Kidney epithelial cell (primary cell): ENCODE data around the gene AGBL2. TPM values are rescaled to one million over a fixed set of nuclear protein-coding genes. Genes with fewer than 3 reads are reported as not detected.

Source experiments
- DNase-seq: peaks from one replicate; pipeline ENCODE4 v3.0.0-alpha.2; 2010; ENCODE audit warnings: low read depth
- H3K27me3 ChIP-seq: 2 replicates; pipeline ENCODE4 v1.6.0; 2011; ENCODE audit warnings: low read length; ENCODE audit not compliant: control insufficient read depth, insufficient read depth
- H3K36me3 ChIP-seq: 2 replicates; pipeline ENCODE4 v1.5.1; 2011; ENCODE audit warnings: low read length; ENCODE audit not compliant: control insufficient read depth, insufficient read depth
- H3K4me3 ChIP-seq: 2 replicates; pipeline ENCODE4 v1.5.1; 2011; ENCODE audit warnings: low read depth, mild to moderate bottlenecking, control low read depth, low read length
- CTCF ChIP-seq: IDR thresholded peaks from 2 replicates; pipeline ENCODE4 v1.5.1; 2011; ENCODE audit warnings: mild to moderate bottlenecking, moderate library complexity, low read length, control low read depth, inconsistent platforms; ENCODE audit not compliant: insufficient read depth, poor library complexity, severe bottlenecking
- total RNA-seq: library from RNA; depleted of rRNA; stranded (reverse); fragments of >200 nt; gene quantifications from 2 replicates; pipeline ENCODE4 v1.2.3, GENCODE V29; 2015

AGBL2 gene
- total RNA-seq, 1 donor from 2014 or later: 0.29 TPM

- no peak for DNase-seq
- no peak for TF ChIP-seq CTCF
- no peaks in the 10 kb centered on the region for H3K36me3 ChIP-seq
- H3K27me3 ChIP-seq: no peaks in the 10 kb centered on the region
- H3K4me3 ChIP-seq: no peak overlapping the region
Observed at GRCh38 chr11:47661245-47661644, 53.9 kb downstream of the AGBL2 start.

- Histone ChIP-seq H3K27me3 (no peaks in the 10 kb centered on the region), H3K36me3 (no peaks in the 10 kb centered on the region), H3K4me3 (no peak overlapping the region)
- TF ChIP-seq CTCF: no peak
- no peak for DNase-seq
Observed at GRCh38 chr11:47659276-47659675, 55.9 kb downstream of the AGBL2 start.

- TF ChIP-seq CTCF: no peak
- Histone ChIP-seq H3K27me3 (no peaks in the 10 kb centered on the region), H3K4me3 (no peak overlapping the region), H3K36me3 (no peaks in the 10 kb centered on the region)
- DNase-seq: no peak
Observed at GRCh38 chr11:47656260-47656885, 58.8 kb downstream of the AGBL2 start.

GRCh38 chr11:47651818-47652469 lies 63.2 kb downstream of the AGBL2 start:
- H3K4me3 ChIP-seq: no peak overlapping the region
- TF ChIP-seq CTCF: no peak
- no peak for DNase-seq
- H3K36me3 ChIP-seq: no peaks in the 10 kb centered on the region
- no peaks in the 10 kb centered on the region for H3K27me3 ChIP-seq

DNA sequence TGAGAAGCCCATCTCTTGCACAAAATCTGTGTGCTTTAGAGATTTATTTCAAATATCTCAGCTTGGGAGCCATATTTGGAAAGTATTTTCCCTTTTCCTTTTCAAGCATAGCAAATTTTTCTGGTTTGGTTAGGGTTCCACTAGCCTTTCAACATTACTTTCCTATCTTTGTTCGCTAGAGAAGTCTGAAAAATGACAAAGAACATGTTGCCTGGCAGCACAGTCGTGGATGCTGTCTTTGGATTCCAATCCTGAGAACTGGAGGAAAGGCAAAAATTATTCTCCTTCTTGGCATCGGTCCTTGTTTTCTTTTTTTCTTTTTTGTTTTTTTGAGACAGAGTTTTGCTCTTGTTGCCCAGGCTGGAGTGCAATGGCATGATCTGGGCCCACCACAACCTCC lies 65.9 kb downstream of the AGBL2 start:
- no peak for DNase-seq
- no peak for TF ChIP-seq CTCF
- H3K4me3 ChIP-seq: no peak overlapping the region
- no peaks in the 10 kb centered on the region for H3K27me3 ChIP-seq
- H3K36me3 ChIP-seq: no peaks in the 10 kb centered on the region

DNA sequence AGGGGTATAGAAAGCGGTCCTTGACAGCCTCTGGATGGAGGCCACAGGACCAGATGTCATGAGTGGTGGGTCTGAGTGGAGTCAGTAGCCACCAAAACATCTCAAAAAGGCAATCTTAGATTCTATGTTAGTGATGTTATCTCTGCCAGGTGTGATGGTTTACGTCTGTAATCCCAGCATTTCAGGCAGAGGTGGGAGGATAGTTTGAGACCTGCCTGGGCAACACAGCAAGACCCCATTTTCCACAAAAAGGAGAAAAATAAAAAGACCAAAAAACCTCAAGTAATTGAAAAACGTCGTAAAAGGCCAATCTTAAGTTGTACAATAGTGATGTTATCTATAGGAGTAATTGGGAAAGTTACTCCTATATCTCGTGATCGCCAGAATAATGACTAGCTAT lies 69.2 kb downstream of the AGBL2 start:
- no peaks in the 10 kb centered on the region for H3K36me3 ChIP-seq
- no peak for TF ChIP-seq CTCF
- no peak overlapping the region for H3K4me3 ChIP-seq
- no peak for DNase-seq
- H3K27me3 ChIP-seq: no peaks in the 10 kb centered on the region
